ENCODE data around the gene SHISA2. TPM values are rescaled to one million over a fixed set of nuclear protein-coding genes. Genes with fewer than 3 reads are reported as not detected.
A peak's percentile ranks its signal among the peaks of the same experiment; 100 is the strongest.

SHISA2 gene
- total and polyA plus RNA-seq, 2 experiments from 2014 or later = 1.1 to 1.8 TPM

GRCh38 chr13:26053418-26053980 lies 1.7 kb upstream of the SHISA2 start:
- no peak for TF ChIP-seq CTCF (IDR thresholded peaks at IDR 0.05; ENCODE audit: poor library complexity)
- TF ChIP-seq EZH2phosphoT487 (IDR thresholded peaks at IDR 0.05; ENCODE audit: low read depth, severe bottlenecking, unreplicated experiment) = no peak
- no peak for TF ChIP-seq EZH2 (IDR thresholded peaks at IDR 0.05; ENCODE audit: borderline replicate concordance)
- peaks cover 61% of the 10 kb centered on the region for H3K27me3 ChIP-seq
- H3K9me2 ChIP-seq (replicated peaks; ENCODE audit: insufficient read depth) = no peaks in the 10 kb centered on the region
- H4K20me1 ChIP-seq (ENCODE audit: insufficient read depth, poor library complexity, severe bottlenecking) = no peaks in the 10 kb centered on the region
- H3K9me3 ChIP-seq (ENCODE audit: low read depth) = no peaks in the 10 kb centered on the region
- peaks cover 14% of the 10 kb centered on the region for H3K4me1 ChIP-seq (ENCODE audit: insufficient read depth)
- DNase-seq (ENCODE audit: low spot score) = no peak
- 81% methylated on average over 6 of the region's 6 CpGs for WGBS (ENCODE audit: low lambda C conversion rate, missing lambda C conversion rate)
- H3K27ac ChIP-seq = no peak overlapping the region
- H3K4me3 ChIP-seq = no peak overlapping the region
- H3K4me2 ChIP-seq = no peak overlapping the region
- no peak overlapping the region for H2AFZ ChIP-seq
- H3K79me2 ChIP-seq = no peaks in the 10 kb centered on the region
- H3K36me3 ChIP-seq (replicated peaks; ENCODE audit: insufficient read depth, low read depth) = no peaks in the 10 kb centered on the region

GRCh38 chr13:26052337-26052736 lies 521 bp upstream of the SHISA2 start:
- H3K4me2 ChIP-seq = peak overlapping the region; percentile 96
- peaks cover 73% of the 10 kb centered on the region for H3K27me3 ChIP-seq
- peaks cover 14% of the 10 kb centered on the region for H3K4me1 ChIP-seq (ENCODE audit: insufficient read depth)
- no peaks in the 10 kb centered on the region for H3K9me2 ChIP-seq (replicated peaks; ENCODE audit: insufficient read depth)
- no peaks in the 10 kb centered on the region for H3K79me2 ChIP-seq
- H3K36me3 ChIP-seq (replicated peaks; ENCODE audit: insufficient read depth, low read depth) = no peaks in the 10 kb centered on the region
- no peak overlapping the region for H3K4me3 ChIP-seq
- no peak overlapping the region for H3K27ac ChIP-seq
- DNase-seq (ENCODE audit: low spot score) = no peak
- TF ChIP-seq EZH2 (IDR thresholded peaks at IDR 0.05; ENCODE audit: borderline replicate concordance) (no peak), EZH2phosphoT487 (IDR thresholded peaks at IDR 0.05; ENCODE audit: low read depth, severe bottlenecking, unreplicated experiment) (no peak), CTCF (IDR thresholded peaks at IDR 0.05; ENCODE audit: poor library complexity) (no peak)
- no peaks in the 10 kb centered on the region for H4K20me1 ChIP-seq (ENCODE audit: insufficient read depth, poor library complexity, severe bottlenecking)
- H3K9me3 ChIP-seq (ENCODE audit: low read depth) = no peaks in the 10 kb centered on the region
- peak overlapping the region; percentile 70 for H2AFZ ChIP-seq
- WGBS (ENCODE audit: low lambda C conversion rate, missing lambda C conversion rate) = 74% methylated on average over 10 of the region's 10 CpGs

GRCh38 chr13:26051231-26051656 lies 572 bp downstream of the SHISA2 start:
- H3K4me3 ChIP-seq = peak overlapping the region; percentile 54
- no peaks in the 10 kb centered on the region for H3K9me3 ChIP-seq (ENCODE audit: low read depth)
- no peaks in the 10 kb centered on the region for H3K36me3 ChIP-seq (replicated peaks; ENCODE audit: insufficient read depth, low read depth)
- no peaks in the 10 kb centered on the region for H3K79me2 ChIP-seq
- no peak overlapping the region for H3K27ac ChIP-seq
- H3K4me2 ChIP-seq = peak overlapping the region; percentile 96
- peaks cover 14% of the 10 kb centered on the region for H3K4me1 ChIP-seq (ENCODE audit: insufficient read depth)
- TF ChIP-seq EZH2phosphoT487 (IDR thresholded peaks at IDR 0.05; ENCODE audit: low read depth, severe bottlenecking, unreplicated experiment) (no peak), CTCF (IDR thresholded peaks at IDR 0.05; ENCODE audit: poor library complexity) (no peak), EZH2 (IDR thresholded peaks at IDR 0.05; ENCODE audit: borderline replicate concordance) (no peak)
- peaks cover 72% of the 10 kb centered on the region for H3K27me3 ChIP-seq
- DNase-seq (ENCODE audit: low spot score) = no peak
- H3K9me2 ChIP-seq (replicated peaks; ENCODE audit: insufficient read depth) = no peaks in the 10 kb centered on the region
- 1% methylated on average over 34 of the region's 45 CpGs for WGBS (ENCODE audit: low lambda C conversion rate, missing lambda C conversion rate)
- peak overlapping the region; percentile 70 for H2AFZ ChIP-seq
- H4K20me1 ChIP-seq (ENCODE audit: insufficient read depth, poor library complexity, severe bottlenecking) = no peaks in the 10 kb centered on the region

All from hepatocyte (in vitro differentiated cells).